Upper lobe of left lung (tissue), 6 donors: ENCODE measurements around the gene UQCRFS1. TPM values are rescaled to one million over a fixed set of nuclear protein-coding genes. Genes with fewer than 3 reads are reported as not detected.

Experiments
- ATAC-seq, 2 donors: fragments of 200-7000 bp; cut with Tn5 transposase; one replicate each; pipeline ENCODE4 v1.9.1; 2022; ENCODE audit warnings: mild to moderate bottlenecking in 2 of 2, moderate library complexity in 2 of 2; ENCODE audit not compliant: low FRiP score in 2 of 2
- DNase-seq, 2 donors: peaks; one replicate each; pipeline ENCODE4 v3.0.0-alpha.2; 2019 to 2020
- H3K27ac ChIP-seq, 4 donors: fragments of 200-600 bp; sonication (generic); one replicate each; pipeline ENCODE4 v1.5.1; 2016 to 2019
- H3K27me3 ChIP-seq, 4 donors: fragments of 200-600 bp; sonication (generic); one replicate each; pipeline ENCODE4 v1.5.1; 2017 to 2019
- H3K36me3 ChIP-seq, 4 donors: fragments of 200-600 bp; sonication (generic); one replicate each; pipeline ENCODE4 v1.5.1; 2016 to 2019
- H3K4me1 ChIP-seq, 4 donors: fragments of 200-600 bp; sonication (generic); one replicate each; pipeline ENCODE4 v1.5.1; 2018 to 2019
- H3K4me3 ChIP-seq, 4 donors: fragments of 200-600 bp; sonication (generic); one replicate each; pipeline ENCODE4 v1.5.1; 2017 to 2019; ENCODE audit warnings: mild to moderate bottlenecking in 2 of 4, moderate library complexity in 1 of 4
- H3K9me3 ChIP-seq, 4 donors: fragments of 200-600 bp; sonication (generic); one replicate each; pipeline ENCODE4 v1.5.1; 2018 to 2019
- EP300 ChIP-seq, 4 donors: sonication (generic); formaldehyde crosslinking; IDR thresholded peaks; one replicate each; pipeline ENCODE4 v1.5.1; 2017; ENCODE audit warnings: antibody characterized with exemption in 4 of 4, control low read depth in 2 of 4
- POLR2A ChIP-seq, 4 donors: fragments of 450-650 bp; IDR thresholded peaks; one replicate each; pipeline ENCODE4 v1.5.1; 2016 to 2017; ENCODE audit warnings: antibody characterized with exemption in 4 of 4, mild to moderate bottlenecking in 2 of 4
- POLR2AphosphoS5 ChIP-seq, 2 donors: sonication (generic); formaldehyde crosslinking; IDR thresholded peaks; one replicate each; pipeline ENCODE4 v1.5.1; 2017; ENCODE audit warnings: antibody characterized with exemption in 2 of 2
- WGBS, 2 donors: methylation state at CpG; one replicate each; pipeline ENCODE4 v1.1.5; 2017 to 2018; 5-methylcytosine and 5-hydroxymethylcytosine counted together
- total RNA-seq, 6 donors: library from RNA; depleted of rRNA in 4 of 6; stranded (reverse); fragments of >200 nt in 4 of 6; gene quantifications; one replicate each; pipeline versions ENCODE4 v1.1.0 to v1.2.1, GENCODE V29; 2016 to 2021
- TF ChIP-seq, protein P1 (sequence below), 6 experiments: fragments of 450-650 bp in 4 of 6; fragments of 200-600 bp in 2 of 6; sonication (generic) in 2 of 6; IDR thresholded peaks; one replicate each; pipeline ENCODE4 v1.5.1; 2016 to 2019; ENCODE audit warnings: antibody characterized with exemption in 6 of 6
- donor health status: DM: no; HTN: no; CAD: no; lungs with moderate emphysema.
- donor health status: DM: no; HTN: yes; CAD: no; lungs with severe emphysema.

The UQCRFS1 gene
- total RNA-seq, 6 donors from 2014 or later: 9.4 to 36.6 (median 20.0) TPM

DNA sequence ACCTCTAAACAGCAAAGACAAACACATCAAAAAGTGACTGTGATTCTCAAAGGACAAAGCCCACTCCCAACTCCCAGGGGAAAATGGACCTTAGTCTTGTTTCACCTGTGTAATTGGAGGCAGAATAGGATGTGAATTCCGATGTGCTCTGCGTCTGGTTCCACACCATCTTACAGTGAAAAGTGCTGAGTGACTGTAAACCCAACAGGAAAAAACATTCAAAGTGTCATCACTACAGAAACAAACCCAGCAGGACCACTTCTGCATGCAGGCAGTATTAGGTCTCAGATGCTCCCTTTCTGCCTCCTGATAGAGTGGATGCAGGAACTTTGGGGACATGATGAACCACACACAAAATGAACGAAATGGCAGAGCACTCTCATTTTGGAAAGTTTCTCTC lies 6.5 kb downstream of the UQCRFS1 start:
- DNase-seq (no peak), ATAC-seq (no peak)
- Histone ChIP-seq H3K36me3 (peaks cover 5 to 27% (median 10%) of the 10 kb centered on the region in 4 donors), H3K9me3 (no peaks in the 10 kb centered on the region), H3K4me3 (no peak overlapping the region), H3K27ac (no peak overlapping the region), H3K27me3 (no peaks in the 10 kb centered on the region), H3K4me1 (peaks cover 3 to 20% (median 12%) of the 10 kb centered on the region in 4 donors)
- 87 to 88% methylated on average over 3 of the region's 3 CpGs for WGBS, 2 donors
- no peak for TF ChIP-seq POLR2AphosphoS5 (IDR thresholded peaks at IDR 0.05)
- TF ChIP-seq, protein P1, sequence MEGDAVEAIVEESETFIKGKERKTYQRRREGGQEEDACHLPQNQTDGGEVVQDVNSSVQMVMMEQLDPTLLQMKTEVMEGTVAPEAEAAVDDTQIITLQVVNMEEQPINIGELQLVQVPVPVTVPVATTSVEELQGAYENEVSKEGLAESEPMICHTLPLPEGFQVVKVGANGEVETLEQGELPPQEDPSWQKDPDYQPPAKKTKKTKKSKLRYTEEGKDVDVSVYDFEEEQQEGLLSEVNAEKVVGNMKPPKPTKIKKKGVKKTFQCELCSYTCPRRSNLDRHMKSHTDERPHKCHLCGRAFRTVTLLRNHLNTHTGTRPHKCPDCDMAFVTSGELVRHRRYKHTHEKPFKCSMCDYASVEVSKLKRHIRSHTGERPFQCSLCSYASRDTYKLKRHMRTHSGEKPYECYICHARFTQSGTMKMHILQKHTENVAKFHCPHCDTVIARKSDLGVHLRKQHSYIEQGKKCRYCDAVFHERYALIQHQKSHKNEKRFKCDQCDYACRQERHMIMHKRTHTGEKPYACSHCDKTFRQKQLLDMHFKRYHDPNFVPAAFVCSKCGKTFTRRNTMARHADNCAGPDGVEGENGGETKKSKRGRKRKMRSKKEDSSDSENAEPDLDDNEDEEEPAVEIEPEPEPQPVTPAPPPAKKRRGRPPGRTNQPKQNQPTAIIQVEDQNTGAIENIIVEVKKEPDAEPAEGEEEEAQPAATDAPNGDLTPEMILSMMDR (IDR thresholded peaks at IDR 0.05): no peak
- no peak for TF ChIP-seq EP300 (IDR thresholded peaks at IDR 0.05)
- no peak for TF ChIP-seq POLR2A (IDR thresholded peaks at IDR 0.05)

DNA sequence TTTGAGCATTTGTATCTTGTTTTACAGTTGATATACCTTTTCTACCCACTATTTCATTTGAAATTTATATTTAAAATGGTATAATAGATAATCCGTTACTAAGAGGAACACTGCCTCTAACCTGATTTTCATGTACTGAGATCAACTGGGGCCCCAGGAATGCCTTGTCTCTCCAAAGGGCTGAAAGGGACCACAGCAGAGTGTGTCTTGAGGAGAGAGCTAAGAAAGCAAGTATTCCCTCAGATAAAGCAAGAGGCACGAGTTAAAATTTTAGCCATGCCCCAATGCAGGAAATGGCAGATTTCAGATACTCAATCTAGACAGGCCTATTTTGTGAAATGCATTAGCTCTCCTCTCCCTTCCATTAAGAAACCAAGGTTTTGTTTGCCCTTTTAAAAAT lies 10.7 kb downstream of the UQCRFS1 start:
- TF ChIP-seq POLR2A (IDR thresholded peaks at IDR 0.05): no peak
- TF ChIP-seq, protein P1 (IDR thresholded peaks at IDR 0.05): no peak
- no peak for TF ChIP-seq POLR2AphosphoS5 (IDR thresholded peaks at IDR 0.05)
- TF ChIP-seq EP300 (IDR thresholded peaks at IDR 0.05): no peak
- Histone ChIP-seq H3K9me3 (peaks cover 0 to 7% (median 1%) of the 10 kb centered on the region in 4 donors), H3K4me1 (peaks cover 0 to 4% (median 0%) of the 10 kb centered on the region in 4 donors), H3K27ac (no peak overlapping the region), H3K27me3 (no peaks in the 10 kb centered on the region), H3K36me3 (peaks cover 5 to 19% (median 7%) of the 10 kb centered on the region in 4 donors), H3K4me3 (no peak overlapping the region)
- DNase-seq (no peak), ATAC-seq (no peak)
- 89 to 92% methylated on average over 2 of the region's 2 CpGs for WGBS, 2 donors

DNA sequence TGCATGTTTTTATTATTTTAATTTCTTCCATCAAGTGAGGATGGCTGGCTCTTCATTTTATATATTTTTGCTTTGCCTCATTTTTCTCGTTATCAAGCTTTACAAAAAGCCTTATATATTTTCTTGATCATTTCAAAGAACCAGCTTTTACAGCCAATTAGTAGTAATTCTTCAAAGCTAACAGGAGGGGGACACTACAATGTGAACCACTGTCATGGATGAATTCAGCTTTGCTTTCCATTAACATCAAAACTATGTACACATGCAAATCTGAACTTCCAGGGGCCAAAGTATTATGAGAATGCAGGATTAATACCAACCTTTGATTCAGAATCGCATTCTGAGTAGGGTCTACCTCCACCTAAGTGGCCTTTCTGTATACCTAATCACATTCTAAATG lies 11.1 kb downstream of the UQCRFS1 start:
- H3K4me3 ChIP-seq: no peak overlapping the region
- H3K9me3 ChIP-seq: peaks cover 0 to 7% (median 1%) of the 10 kb centered on the region in 4 donors
- ATAC-seq (no peak), DNase-seq (no peak)
- TF ChIP-seq EP300 (IDR thresholded peaks at IDR 0.05): no peak
- no peak for TF ChIP-seq POLR2A (IDR thresholded peaks at IDR 0.05)
- TF ChIP-seq POLR2AphosphoS5 (IDR thresholded peaks at IDR 0.05): no peak
- TF ChIP-seq, protein P1 (IDR thresholded peaks at IDR 0.05): no peak
- no peak overlapping the region for H3K27ac ChIP-seq
- WGBS, 2 donors: 94 to 96% methylated on average over 2 of the region's 2 CpGs
- peaks cover 0 to 4% (median 0%) of the 10 kb centered on the region in 4 donors for H3K4me1 ChIP-seq
- H3K36me3 ChIP-seq: peaks cover 3 to 16% (median 6%) of the 10 kb centered on the region in 4 donors
- H3K27me3 ChIP-seq: no peaks in the 10 kb centered on the region

DNA sequence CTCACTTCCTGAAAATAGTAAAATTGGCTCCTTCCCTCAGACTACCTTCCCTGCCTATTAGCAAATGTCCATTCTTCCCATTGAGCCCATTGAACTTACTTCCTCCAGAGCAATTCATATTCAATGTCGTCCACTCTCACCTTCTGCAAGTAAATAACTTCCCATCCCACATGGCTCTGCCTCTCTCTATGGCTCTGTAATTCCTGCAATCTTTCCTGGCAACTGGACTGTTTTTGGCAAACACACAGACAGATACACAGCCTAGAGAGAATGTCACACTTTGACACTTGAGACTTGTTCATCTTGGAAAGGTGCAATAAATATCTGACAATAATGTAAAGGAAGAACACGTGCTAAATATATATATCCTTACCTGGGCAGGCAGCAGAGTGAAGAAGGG lies 18.3 kb downstream of the UQCRFS1 start:
- no peak overlapping the region for H3K27ac ChIP-seq
- no peak overlapping the region for H3K4me3 ChIP-seq
- TF ChIP-seq, protein P1 (IDR thresholded peaks at IDR 0.05): no peak
- no peak for TF ChIP-seq POLR2AphosphoS5 (IDR thresholded peaks at IDR 0.05)
- TF ChIP-seq POLR2A (IDR thresholded peaks at IDR 0.05): no peak
- no peak for TF ChIP-seq EP300 (IDR thresholded peaks at IDR 0.05)
- ATAC-seq (no peak), DNase-seq (no peak)
- no peaks in the 10 kb centered on the region for H3K36me3 ChIP-seq
- WGBS, 2 donors: 46 to 54% methylated on average over 2 of the region's 2 CpGs
- H3K27me3 ChIP-seq: no peaks in the 10 kb centered on the region
- no peaks in the 10 kb centered on the region for H3K4me1 ChIP-seq
- peaks cover 0 to 7% (median 1%) of the 10 kb centered on the region in 4 donors for H3K9me3 ChIP-seq

DNA sequence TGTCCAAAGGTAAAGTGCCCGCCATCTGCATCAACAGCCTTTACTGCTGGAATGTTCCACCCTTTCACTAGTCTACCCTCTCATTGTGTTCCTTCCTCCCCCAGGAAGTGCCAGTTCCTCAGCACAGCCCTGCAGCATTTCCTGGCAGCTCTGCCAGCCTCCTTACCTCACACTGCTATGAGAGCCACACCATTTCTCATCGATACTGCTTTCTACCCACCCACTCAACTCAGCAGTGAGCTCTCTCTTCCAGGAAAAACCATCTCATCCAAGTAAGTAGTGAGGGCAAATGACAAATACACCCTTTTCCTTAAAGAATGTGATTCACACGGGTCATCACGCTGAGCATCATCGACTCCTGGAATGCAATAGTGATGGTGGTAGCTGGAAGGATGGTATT lies 19.8 kb downstream of the UQCRFS1 start:
- H3K4me1 ChIP-seq: no peaks in the 10 kb centered on the region
- 58 to 63% methylated on average over 5 of the region's 5 CpGs for WGBS, 2 donors
- no peak for ATAC-seq

More for the DNA sequence above, 19.8 kb downstream of the UQCRFS1 start:
- no peak for DNase-seq
- Histone ChIP-seq H3K9me3 (peaks cover 0 to 6% (median under 1%) of the 10 kb centered on the region in 4 donors), H3K4me3 (no peak overlapping the region), H3K36me3 (no peaks in the 10 kb centered on the region), H3K27ac (no peak overlapping the region), H3K27me3 (no peaks in the 10 kb centered on the region)
- TF ChIP-seq EP300 (IDR thresholded peaks at IDR 0.05): no peak
- TF ChIP-seq, protein P1 (IDR thresholded peaks at IDR 0.05): no peak
- TF ChIP-seq POLR2A (IDR thresholded peaks at IDR 0.05): no peak
- no peak for TF ChIP-seq POLR2AphosphoS5 (IDR thresholded peaks at IDR 0.05)
